Jurkat, Clone E6-1 (cell line): Measurements from ENCODE around the gene AP1S3. TPM values are rescaled to one million over a fixed set of nuclear protein-coding genes. Genes with fewer than 3 reads are reported as not detected.
"Not testable (repeated sequence)": the region's sequence is repeated elsewhere in the genome, so short reads cannot be mapped to it uniquely, and the experiment has no call there.

Experiments used
- DNase-seq: peaks from one replicate; pipeline ENCODE4 v3.0.0-alpha.2; 2011; ENCODE audit warnings: low read depth, low spot score
- H3K4me3 ChIP-seq: 2 replicates; pipeline ENCODE4 v1.5.1; 2011; ENCODE audit warnings: mild to moderate bottlenecking, low read length, control low read depth, moderate library complexity
- polyA plus RNA-seq: library from polyadenylated mRNA; unstranded; fragments of >200 nt; gene quantifications from one replicate; pipeline ENCODE4 v1.2.1, GENCODE V29; 2012; ENCODE audit warnings: missing spikeins; ENCODE audit not compliant: insufficient read length, insufficient read depth

Gene AP1S3
- 5.1 TPM for polyA plus RNA-seq

- DNase-seq = peak; percentile 46
- peak within 1 kb of the TSS; percentile 56 for H3K4me3 ChIP-seq
Measured at GRCh38 chr2:223837287-223838061, at the start of gene AP1S3. AP1S3 (minus strand) TSS chr2:223837582; CDS start chr2:223837450, 132 bp downstream.

GRCh38 chr2:223887127-223887526, 49.7 kb upstream of the AP1S3 start:
- no peak for DNase-seq
- no peak overlapping the region for H3K4me3 ChIP-seq

- DNase-seq = no peak
- H3K4me3 ChIP-seq = no peak overlapping the region
Measured at GRCh38 chr2:223886726-223887125, 49.3 kb upstream of the AP1S3 start.

GRCh38 chr2:223884399-223884798, 47.0 kb upstream of the AP1S3 start:
- DNase-seq = no peak

GRCh38 chr2:223882715-223883114, 45.3 kb upstream of the AP1S3 start:
- no peak overlapping the region for H3K4me3 ChIP-seq
- no peak for DNase-seq

More at GRCh38 chr2:223884399-223884798, 47.0 kb upstream of the AP1S3 start:
- H3K4me3 ChIP-seq = no peak overlapping the region

- no peak overlapping the region for H3K4me3 ChIP-seq
- DNase-seq = no peak
Measured at GRCh38 chr2:223880796-223881195, 43.4 kb upstream of the AP1S3 start.

- H3K4me3 ChIP-seq = no peak overlapping the region
- DNase-seq = no peak
Measured at GRCh38 chr2:223877721-223878410, 40.5 kb upstream of the AP1S3 start.

GRCh38 chr2:223873672-223874071, 36.3 kb upstream of the AP1S3 start:
- no peak overlapping the region for H3K4me3 ChIP-seq
- DNase-seq = no peak

- not testable (repeated sequence) for H3K4me3 ChIP-seq, DNase-seq
Measured at GRCh38 chr2:223872772-223873171, 35.4 kb upstream of the AP1S3 start.

GRCh38 chr2:223871661-223872060, 34.3 kb upstream of the AP1S3 start:
- not testable (repeated sequence) for DNase-seq, H3K4me3 ChIP-seq

- no peak overlapping the region for H3K4me3 ChIP-seq
- no peak for DNase-seq
Measured at GRCh38 chr2:223870840-223871611, 33.6 kb upstream of the AP1S3 start.

GRCh38 chr2:223868005-223868404, 30.6 kb upstream of the AP1S3 start:
- no peak overlapping the region for H3K4me3 ChIP-seq
- peak; percentile 25 for DNase-seq

- no peak overlapping the region for H3K4me3 ChIP-seq
- peak; percentile 26 for DNase-seq
Measured at GRCh38 chr2:223865907-223866508, 28.6 kb upstream of the AP1S3 start.

GRCh38 chr2:223865124-223865523, 27.7 kb upstream of the AP1S3 start:
- no peak overlapping the region for H3K4me3 ChIP-seq
- peak; percentile 83 for DNase-seq

GRCh38 chr2:223863491-223863890, 26.1 kb upstream of the AP1S3 start:
- DNase-seq = no peak
- H3K4me3 ChIP-seq = no peak overlapping the region

- no peak for DNase-seq
Measured at GRCh38 chr2:223860809-223861738, 23.7 kb upstream of the AP1S3 start.

GRCh38 chr2:223859070-223859469, 21.7 kb upstream of the AP1S3 start:
- H3K4me3 ChIP-seq = no peak overlapping the region
- DNase-seq = peak; percentile 44

More at GRCh38 chr2:223860809-223861738, 23.7 kb upstream of the AP1S3 start:
- H3K4me3 ChIP-seq = no peak overlapping the region

GRCh38 chr2:223856584-223856983, 19.2 kb upstream of the AP1S3 start:
- H3K4me3 ChIP-seq = no peak overlapping the region
- DNase-seq = no peak
